Fibroblast of gingiva (primary cell): ENCODE data around the gene AOPEP.
"Not testable (repeated sequence)": the region's sequence is repeated elsewhere in the genome, so short reads cannot be mapped to it uniquely, and the experiment has no call there.

Experiments
- DNase-seq: peaks from one replicate; pipeline ENCODE4 v3.0.0-alpha.2; 2011; ENCODE audit warnings: low read depth

The AOPEP gene

GRCh38 chr9:95018099-95018936 is 291.8 kb downstream of the AOPEP start:
- peak; percentile 81 for DNase-seq

GRCh38 chr9:95020644-95021043 is 294.1 kb downstream of the AOPEP start:
- DNase-seq: not testable (repeated sequence)

GRCh38 chr9:95021166-95021886 is 294.8 kb downstream of the AOPEP start:
- DNase-seq: no peak

- DNase-seq: no peak
These were observed 296.2 kb downstream of the AOPEP start for GRCh38 chr9:95022657-95023056.

- peak; percentile 56 for DNase-seq
These were observed 296.9 kb downstream of the AOPEP start for GRCh38 chr9:95023217-95024003.

GRCh38 chr9:95024097-95024671 is 297.7 kb downstream of the AOPEP start:
- peak; percentile 26 for DNase-seq

- DNase-seq: peak; percentile 91
These were observed 299.0 kb downstream of the AOPEP start for GRCh38 chr9:95025213-95026147.

- DNase-seq: no peak
These were observed 299.6 kb downstream of the AOPEP start for GRCh38 chr9:95026148-95026524.

GRCh38 chr9:95027914-95028852 is 301.7 kb downstream of the AOPEP start:
- no peak for DNase-seq

GRCh38 chr9:95028853-95029219 is 302.3 kb downstream of the AOPEP start:
- no peak for DNase-seq

- no peak for DNase-seq
These were observed 302.8 kb downstream of the AOPEP start for GRCh38 chr9:95029288-95029687.

- no peak for DNase-seq
These were observed 303.2 kb downstream of the AOPEP start for GRCh38 chr9:95029720-95030119.

GRCh38 chr9:95030344-95030743 is 303.8 kb downstream of the AOPEP start:
- DNase-seq: no peak

GRCh38 chr9:95030920-95031642 is 304.6 kb downstream of the AOPEP start:
- no peak for DNase-seq

GRCh38 chr9:95031711-95032461 is 305.4 kb downstream of the AOPEP start:
- DNase-seq: no peak

GRCh38 chr9:95032580-95033341 is 306.3 kb downstream of the AOPEP start:
- no peak for DNase-seq

GRCh38 chr9:95035846-95036245 is 309.3 kb downstream of the AOPEP start:
- no peak for DNase-seq

- no peak for DNase-seq
These were observed 310.2 kb downstream of the AOPEP start for GRCh38 chr9:95036676-95037075.
